Measurements from ENCODE around the gene PURB. TPM values are rescaled to one million over a fixed set of nuclear protein-coding genes. Genes with fewer than 3 reads are reported as not detected.

PURB gene
- total and polyA plus RNA-seq, 2 of the 4 experiments (the other 2 are of a cell fraction) = 6.3 to 8.8 TPM

DNA sequence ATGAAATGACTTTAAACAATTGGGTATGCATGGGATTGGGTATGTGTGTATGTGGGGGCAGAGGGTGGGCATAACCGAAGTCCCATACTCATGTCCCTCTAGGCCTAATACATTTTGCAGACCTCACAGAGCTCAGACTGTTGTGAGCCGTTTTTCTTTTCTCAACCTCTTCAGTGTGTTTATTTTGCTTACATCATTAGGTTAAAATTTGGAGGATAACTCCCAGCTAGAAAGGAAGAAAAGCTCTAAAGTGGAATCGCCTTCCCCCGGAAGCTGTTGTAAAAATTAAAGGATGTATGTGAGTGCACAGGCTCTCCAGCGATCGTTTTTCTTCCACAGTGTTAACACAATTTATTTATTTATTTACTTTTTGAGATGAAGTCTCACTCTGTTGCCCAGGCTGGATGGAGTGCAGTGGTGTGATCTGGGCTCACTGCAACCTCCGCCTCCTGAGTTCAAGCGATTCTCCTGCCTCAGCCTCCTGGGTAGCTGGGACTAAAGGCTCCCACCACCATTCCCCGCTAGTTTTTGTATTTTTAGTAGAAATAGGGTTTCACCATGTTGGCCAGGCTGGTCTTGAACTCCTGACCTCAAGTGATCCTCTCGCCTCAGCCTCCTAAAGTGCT is 36.0 kb downstream of the PURB start:
- intact Hi-C loops (cut with micrococcal nuclease) = loop anchor here (2.0 to 5.0 kb wide), 3 partner anchors 35 to 242 kb away; partner anchors contain the start of genes OGDH and PURB
- H3K27ac ChIP-seq (ENCODE audit: insufficient read depth, low read length) = no peak overlapping the region
- TF ChIP-seq CHD1 (IDR thresholded peaks at IDR 0.05; ENCODE audit: low read depth, low read length) (no peak), FOS (IDR thresholded peaks at IDR 0.05; ENCODE audit: low read depth, low read length) (no peak), RAD21 (IDR thresholded peaks at IDR 0.05; ENCODE audit: low read length) (no peak), MAFK (IDR thresholded peaks at IDR 0.05; ENCODE audit: low read depth, low read length) (no peak), SMC3 (IDR thresholded peaks at IDR 0.05; ENCODE audit: low read depth, low read length) (no peak), NFE2L2 (IDR thresholded peaks at IDR 0.05; ENCODE audit: low read depth, low read length) (no peak), BHLHE40 (IDR thresholded peaks at IDR 0.05; ENCODE audit: low read depth, low read length) (no peak), CEBPB (IDR thresholded peaks at IDR 0.05; ENCODE audit: low read depth, low read length) (no peak), RFX5 (IDR thresholded peaks at IDR 0.05; ENCODE audit: low read depth, low read length) (no peak), POLR2A (IDR thresholded peaks at IDR 0.05; ENCODE audit: low read depth, low read length) (no peak), MXI1 (IDR thresholded peaks at IDR 0.05; ENCODE audit: borderline replicate concordance, low read depth, low read length) (no peak), MAZ (IDR thresholded peaks at IDR 0.05; ENCODE audit: borderline replicate concordance, low read depth, low read length) (no peak)
- TF ChIP-seq, protein P1, sequence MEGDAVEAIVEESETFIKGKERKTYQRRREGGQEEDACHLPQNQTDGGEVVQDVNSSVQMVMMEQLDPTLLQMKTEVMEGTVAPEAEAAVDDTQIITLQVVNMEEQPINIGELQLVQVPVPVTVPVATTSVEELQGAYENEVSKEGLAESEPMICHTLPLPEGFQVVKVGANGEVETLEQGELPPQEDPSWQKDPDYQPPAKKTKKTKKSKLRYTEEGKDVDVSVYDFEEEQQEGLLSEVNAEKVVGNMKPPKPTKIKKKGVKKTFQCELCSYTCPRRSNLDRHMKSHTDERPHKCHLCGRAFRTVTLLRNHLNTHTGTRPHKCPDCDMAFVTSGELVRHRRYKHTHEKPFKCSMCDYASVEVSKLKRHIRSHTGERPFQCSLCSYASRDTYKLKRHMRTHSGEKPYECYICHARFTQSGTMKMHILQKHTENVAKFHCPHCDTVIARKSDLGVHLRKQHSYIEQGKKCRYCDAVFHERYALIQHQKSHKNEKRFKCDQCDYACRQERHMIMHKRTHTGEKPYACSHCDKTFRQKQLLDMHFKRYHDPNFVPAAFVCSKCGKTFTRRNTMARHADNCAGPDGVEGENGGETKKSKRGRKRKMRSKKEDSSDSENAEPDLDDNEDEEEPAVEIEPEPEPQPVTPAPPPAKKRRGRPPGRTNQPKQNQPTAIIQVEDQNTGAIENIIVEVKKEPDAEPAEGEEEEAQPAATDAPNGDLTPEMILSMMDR (conservative IDR thresholded peaks at IDR 0.05; ENCODE audit: low read depth, low read length) = no peak
- TF ChIP-seq, protein P2, sequence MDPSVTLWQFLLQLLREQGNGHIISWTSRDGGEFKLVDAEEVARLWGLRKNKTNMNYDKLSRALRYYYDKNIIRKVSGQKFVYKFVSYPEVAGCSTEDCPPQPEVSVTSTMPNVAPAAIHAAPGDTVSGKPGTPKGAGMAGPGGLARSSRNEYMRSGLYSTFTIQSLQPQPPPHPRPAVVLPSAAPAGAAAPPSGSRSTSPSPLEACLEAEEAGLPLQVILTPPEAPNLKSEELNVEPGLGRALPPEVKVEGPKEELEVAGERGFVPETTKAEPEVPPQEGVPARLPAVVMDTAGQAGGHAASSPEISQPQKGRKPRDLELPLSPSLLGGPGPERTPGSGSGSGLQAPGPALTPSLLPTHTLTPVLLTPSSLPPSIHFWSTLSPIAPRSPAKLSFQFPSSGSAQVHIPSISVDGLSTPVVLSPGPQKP (IDR thresholded peaks at IDR 0.05; ENCODE audit: borderline replicate concordance, low read depth, low read length) = no peak
- TF ChIP-seq, protein P3, sequence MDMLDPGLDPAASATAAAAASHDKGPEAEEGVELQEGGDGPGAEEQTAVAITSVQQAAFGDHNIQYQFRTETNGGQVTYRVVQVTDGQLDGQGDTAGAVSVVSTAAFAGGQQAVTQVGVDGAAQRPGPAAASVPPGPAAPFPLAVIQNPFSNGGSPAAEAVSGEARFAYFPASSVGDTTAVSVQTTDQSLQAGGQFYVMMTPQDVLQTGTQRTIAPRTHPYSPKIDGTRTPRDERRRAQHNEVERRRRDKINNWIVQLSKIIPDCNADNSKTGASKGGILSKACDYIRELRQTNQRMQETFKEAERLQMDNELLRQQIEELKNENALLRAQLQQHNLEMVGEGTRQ (IDR thresholded peaks at IDR 0.05; ENCODE audit: low read depth, low read length) = no peak

More for the DNA sequence above, 36.0 kb downstream of the PURB start:
- DNase-seq = peak; percentile 27
- Histone ChIP-seq H2BK120ac (ENCODE audit: low read depth, low read length) (no peak overlapping the region), H3K4ac (ENCODE audit: low read depth, low read length) (no peak overlapping the region), H2AK5ac (ENCODE audit: low read depth, low read length) (no peak overlapping the region), H3K36me3 (ENCODE audit: control insufficient read depth, insufficient read depth, low read length) (no peaks in the 10 kb centered on the region), H4K20me1 (ENCODE audit: insufficient read depth, low read length) (peaks cover 10% of the 10 kb centered on the region), H2BK15ac (ENCODE audit: low read depth, low read length) (no peak overlapping the region), H2AK9ac (replicated peaks; ENCODE audit: low read depth, low read length, poor library complexity) (no peak overlapping the region), H4K91ac (ENCODE audit: insufficient read depth, low read depth, low read length) (no peak overlapping the region), H3K9ac (ENCODE audit: low read depth, low read length) (no peak overlapping the region; the same call in 1 of the 2 replicates), H3K56ac (ENCODE audit: extremely low read depth, insufficient read depth, low read length) (no peak overlapping the region), H2BK5ac (ENCODE audit: low read depth, low read length, poor library complexity, severe bottlenecking) (no peak overlapping the region), H3K23ac (ENCODE audit: low read depth, low read length) (0 out of 2 replicates have a peak overlapping the region, but pooled peaks have one; percentile 64), H3K9me1 (ENCODE audit: insufficient read depth, low read length) (peaks cover 3% of the 10 kb centered on the region; the same call in 1 of the 2 replicates), H2BK20ac (ENCODE audit: low read depth, low read length) (no peak overlapping the region), H3K4me3 (ENCODE audit: insufficient read depth, low read depth, low read length) (no peak overlapping the region), H3K14ac (replicated peaks; ENCODE audit: low read depth, low read length) (no peak overlapping the region), H3K79me1 (ENCODE audit: low read depth in 1 of 2, low read length in 2 of 2) (peaks cover 0 to 17% of the 10 kb centered on the region in 2 experiments; a peak in 1 of 4 replicates), H3K4me1 (ENCODE audit: control insufficient read depth, insufficient read depth, low read length) (peaks cover 2% of the 10 kb centered on the region; the same call in 1 of the 2 replicates), H3K27me3 (ENCODE audit: control insufficient read depth, insufficient read depth, low read length) (no peaks in the 10 kb centered on the region), H3K18ac (ENCODE audit: low read depth, low read length) (no peak overlapping the region), H4K8ac (ENCODE audit: low read depth in 2 of 2, low read length in 2 of 2) (peak overlapping the region; percentile 19 to 95; a peak in 2 of 4 replicates), H2AFZ (replicated peaks; ENCODE audit: low read length, poor library complexity) (no peak overlapping the region), H3K9me3 (ENCODE audit: control insufficient read depth, insufficient read depth, low read length) (no peaks in the 10 kb centered on the region), H4K5ac (ENCODE audit: low read depth, low read length) (no peak overlapping the region), H3K4me2 (ENCODE audit: low read depth, low read length) (no peak overlapping the region)
- CTCF ChIA-PET = interaction anchor here (0.6 to 1.6 kb wide), 4 partner anchors 10 to 286 kb away, joined by 3 to 5 read pairs (median 3); no protein-coding TSS in a partner anchor
- WGBS, 2 experiments (ENCODE audit: extremely low coverage in 2 of 2, insufficient read length in 1 of 2) = no CpG with 5 or more reads among the region's 10 CpGs
- dilution Hi-C loops (cut with HindIII; ENCODE audit: low sequenced_read_pairs, unreplicated experiment) (no loop called here), in situ Hi-C loops (cut with MboI; ENCODE audit: low sequenced_read_pairs) (loop anchor here (10.0 kb wide), 1 partner anchor 255 kb away; no protein-coding TSS in a partner anchor)
- POLR2A ChIA-PET (ENCODE audit: unreplicated experiment) = no interaction called here
- ATAC-seq (ENCODE audit: low read depth) = no peak
- no TSS peak for BruUV-seq (replicated peaks)
